Activated CD8-positive, alpha-beta memory T cell treated with anti-CD3 and anti-CD28 coated beads, Interleukin-2, amount 50 U/mL, for 4 hours (primary cell): ENCODE results near the gene ISYNA1.

ENCODE experiments used
- DNase-seq: peaks from one replicate; pipeline ENCODE4 v3.0.0-alpha.2; 2020

The ISYNA1 gene

GRCh38 chr19:18437491-18438330 lies at the start of gene ISYNA1:
Gene ISYNA1 (minus strand): TSS chr19:18438133. CDS start chr19:18437979, 154 bp downstream.
- DNase-seq, result peak; percentile 71

GRCh38 chr19:18486746-18487145 lies 48.8 kb upstream of the ISYNA1 start:
- DNase-seq, result no peak

DNA sequence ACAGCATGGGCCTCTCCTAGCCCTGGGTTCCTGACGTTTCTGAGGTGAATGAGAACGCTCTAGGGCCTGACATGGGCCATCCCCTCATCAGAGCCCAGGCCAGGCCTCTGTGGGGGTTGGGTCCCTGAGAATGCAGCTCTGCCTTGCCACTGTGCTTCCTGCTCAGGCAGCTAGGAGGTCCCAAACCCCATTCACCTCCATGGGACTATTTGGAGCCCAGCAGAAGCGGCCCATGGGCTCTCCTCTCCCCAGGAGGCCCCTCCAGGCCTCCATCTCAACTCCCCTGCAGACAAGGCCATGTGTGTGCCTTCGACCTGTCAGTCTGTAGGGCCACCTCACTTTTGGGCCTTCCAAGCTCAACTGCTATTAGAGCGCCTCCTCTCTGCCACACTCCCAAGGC lies 47.1 kb upstream of the ISYNA1 start:
- no peak for DNase-seq

- DNase-seq, result no peak
Measured at GRCh38 chr19:18483119-18483890, 45.4 kb upstream of the ISYNA1 start.

DNA sequence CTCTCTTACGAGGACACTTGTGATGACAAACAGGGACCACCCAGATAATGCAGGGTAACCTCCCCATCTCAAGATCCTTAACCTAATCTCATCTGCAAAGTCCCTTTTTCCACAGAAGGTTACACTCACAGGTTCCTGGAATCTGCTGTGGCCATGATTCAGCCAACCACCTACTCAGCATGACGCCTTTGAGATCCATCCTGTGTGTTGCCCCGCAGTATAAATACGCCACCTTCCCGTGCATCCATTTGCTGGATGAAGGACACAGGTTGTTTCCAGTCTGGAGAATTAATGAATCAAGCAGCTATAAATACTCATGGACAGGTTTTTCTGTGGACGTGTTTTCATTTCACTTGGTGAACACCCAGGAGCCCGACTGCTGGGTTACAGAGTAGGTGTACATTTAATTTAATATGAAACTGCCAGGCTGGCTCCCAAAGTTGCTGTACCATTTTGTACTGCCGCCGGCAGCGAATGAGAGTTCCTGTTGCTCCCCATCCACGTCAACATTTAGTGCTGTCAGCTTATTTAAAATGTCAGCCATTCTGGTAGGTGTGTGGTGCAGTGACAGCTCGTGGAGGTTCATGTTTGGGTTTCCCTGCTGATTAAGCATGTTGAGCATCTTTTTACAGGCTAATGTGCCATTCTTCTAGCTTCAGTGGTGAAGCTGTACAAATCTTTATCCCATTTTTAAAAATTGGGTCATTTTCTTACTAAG lies 43.7 kb upstream of the ISYNA1 start:
- no peak for DNase-seq

DNA sequence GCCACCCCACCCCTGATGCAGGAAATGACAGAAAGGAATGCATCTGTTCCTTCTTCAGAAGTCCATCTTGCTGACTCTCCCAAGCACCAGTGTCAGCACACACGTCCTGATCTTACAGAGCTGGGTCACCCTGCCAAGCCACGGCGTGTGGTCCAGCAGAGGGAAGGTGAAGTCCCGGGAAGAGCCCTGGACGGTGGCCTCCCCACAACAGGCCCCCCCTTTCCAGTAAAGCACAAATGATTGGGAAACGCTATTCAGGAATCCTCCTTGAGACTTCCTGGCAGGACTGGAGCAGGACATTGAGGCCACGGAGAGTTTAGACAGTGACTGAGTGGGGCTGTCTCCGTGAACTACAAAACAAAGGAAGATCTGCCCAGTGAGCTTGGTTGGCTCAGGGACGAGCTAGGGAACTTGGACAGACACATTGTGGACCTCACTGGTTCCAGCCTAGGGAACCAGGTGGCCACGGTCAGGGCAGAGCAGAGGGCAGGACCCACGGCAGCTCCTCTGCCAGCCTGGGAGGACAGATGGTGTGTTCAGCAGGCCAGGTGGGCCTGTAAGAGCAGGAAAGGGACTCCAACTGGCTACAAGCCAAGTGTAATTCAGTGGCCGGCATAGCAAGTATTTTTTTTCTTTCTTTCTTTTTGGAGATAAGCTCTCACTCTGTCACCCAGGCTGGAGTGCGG lies 42.2 kb upstream of the ISYNA1 start:
- DNase-seq, result no peak

GRCh38 chr19:18478545-18479311 lies 40.8 kb upstream of the ISYNA1 start:
- DNase-seq, result peak; percentile 45

GRCh38 chr19:18477974-18478373 lies 40.0 kb upstream of the ISYNA1 start:
- no peak for DNase-seq

GRCh38 chr19:18477042-18477779 lies 39.3 kb upstream of the ISYNA1 start:
- DNase-seq, result no peak

DNA sequence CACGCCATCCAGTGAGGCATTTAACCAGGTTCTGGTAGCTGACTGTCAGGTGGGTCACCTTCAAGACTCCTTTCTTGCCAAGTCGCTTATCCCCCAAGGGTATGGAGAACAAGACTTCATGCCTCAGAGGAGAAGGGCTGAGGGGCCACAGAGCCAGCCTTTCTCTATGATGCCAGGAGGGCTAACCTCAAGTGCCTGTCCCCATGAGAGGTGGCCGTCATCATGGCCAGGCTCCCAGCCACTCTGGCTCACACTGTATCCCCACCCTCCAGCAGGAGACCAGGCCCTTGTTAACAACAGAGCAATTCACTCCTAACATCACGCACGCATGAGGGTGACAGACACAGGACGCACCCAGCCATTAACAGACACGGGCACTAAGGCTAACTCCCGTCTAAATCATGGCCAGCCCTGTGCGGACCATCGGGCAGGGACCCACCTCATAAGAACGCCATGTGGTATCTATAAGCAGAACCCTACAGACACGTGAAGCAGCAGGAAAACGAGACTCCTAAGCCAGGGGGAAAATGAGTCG lies 38.6 kb upstream of the ISYNA1 start:
- DNase-seq, result no peak

GRCh38 chr19:18475762-18476331 lies 37.9 kb upstream of the ISYNA1 start:
- no peak for DNase-seq

DNA sequence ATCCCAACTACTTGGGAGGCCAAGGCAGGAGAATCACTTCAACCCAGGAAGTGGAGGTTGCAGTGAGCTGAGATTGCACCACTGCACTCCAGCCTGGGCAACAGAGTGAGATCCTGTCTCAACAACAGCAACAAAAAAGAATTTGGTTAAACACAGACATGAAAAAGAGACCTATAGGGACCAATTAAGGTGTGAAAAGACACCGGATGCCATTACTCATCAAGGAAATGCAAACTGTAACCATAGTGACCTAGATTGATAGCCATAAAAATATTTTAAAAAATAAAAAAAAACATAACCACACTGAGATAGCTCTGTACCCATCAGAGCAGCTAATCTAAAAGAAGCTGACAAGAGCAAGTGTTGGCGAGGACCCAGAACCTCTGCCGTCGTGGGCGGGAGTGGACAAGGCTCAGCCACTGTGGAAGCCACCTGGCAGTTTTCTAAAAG lies 37.1 kb upstream of the ISYNA1 start:
- DNase-seq, result no peak

GRCh38 chr19:18474366-18474887 lies 36.5 kb upstream of the ISYNA1 start:
- DNase-seq, result no peak

- DNase-seq, result no peak
Measured at GRCh38 chr19:18473706-18474087, 35.8 kb upstream of the ISYNA1 start.

DNA sequence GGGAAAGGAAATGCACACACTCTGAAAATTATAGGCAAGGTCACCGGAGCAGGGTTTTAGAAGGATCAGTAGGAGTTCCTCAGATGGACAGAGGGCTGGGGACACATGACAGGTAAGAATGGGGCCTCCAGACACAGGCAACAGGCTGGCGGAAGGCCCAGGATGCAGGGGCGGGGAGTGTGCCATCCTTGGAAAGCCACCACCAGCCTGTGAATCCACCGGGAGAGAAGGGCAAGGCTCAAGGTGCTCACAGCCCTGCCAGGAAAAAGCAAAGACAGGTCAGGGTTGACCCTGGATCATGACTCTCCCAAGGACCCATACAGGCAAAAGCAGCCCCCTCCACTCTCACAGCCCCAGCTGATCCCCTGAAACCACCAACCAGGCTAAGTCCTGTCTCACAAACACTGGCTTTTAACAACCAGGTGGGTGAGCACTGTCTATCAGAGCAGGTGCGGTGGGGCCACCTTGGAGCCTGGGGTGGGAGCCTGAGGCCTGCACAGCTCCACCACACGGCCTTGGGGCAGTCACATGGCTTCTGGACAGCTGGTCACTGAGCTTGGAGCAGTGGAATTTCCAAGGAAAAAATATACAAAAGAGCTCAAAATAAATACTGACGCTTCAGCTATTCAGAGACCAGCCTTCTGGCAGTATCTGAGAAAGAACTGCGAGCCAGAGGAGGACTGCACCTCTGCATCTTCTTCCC lies 35.2 kb upstream of the ISYNA1 start:
- no peak for DNase-seq

DNA sequence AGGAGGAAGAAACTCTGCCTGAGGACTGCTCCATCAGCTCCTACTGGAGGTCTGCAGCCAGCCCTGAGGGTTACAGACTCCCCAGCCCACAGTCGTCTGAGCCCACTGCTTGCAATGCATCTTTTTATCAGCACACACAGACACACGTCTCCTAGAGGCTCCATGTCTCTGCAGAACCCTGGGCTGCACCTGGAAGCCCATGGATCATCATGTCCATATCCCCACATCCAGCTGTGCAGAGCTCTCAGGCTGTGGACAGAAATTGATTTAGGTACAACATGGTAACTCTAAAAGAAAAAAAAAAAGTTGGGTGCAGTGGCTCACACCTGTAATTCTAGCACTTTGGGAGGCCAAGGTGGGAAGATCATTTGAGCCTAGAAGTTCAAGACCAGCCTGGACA lies 32.9 kb upstream of the ISYNA1 start:
- no peak for DNase-seq

DNA sequence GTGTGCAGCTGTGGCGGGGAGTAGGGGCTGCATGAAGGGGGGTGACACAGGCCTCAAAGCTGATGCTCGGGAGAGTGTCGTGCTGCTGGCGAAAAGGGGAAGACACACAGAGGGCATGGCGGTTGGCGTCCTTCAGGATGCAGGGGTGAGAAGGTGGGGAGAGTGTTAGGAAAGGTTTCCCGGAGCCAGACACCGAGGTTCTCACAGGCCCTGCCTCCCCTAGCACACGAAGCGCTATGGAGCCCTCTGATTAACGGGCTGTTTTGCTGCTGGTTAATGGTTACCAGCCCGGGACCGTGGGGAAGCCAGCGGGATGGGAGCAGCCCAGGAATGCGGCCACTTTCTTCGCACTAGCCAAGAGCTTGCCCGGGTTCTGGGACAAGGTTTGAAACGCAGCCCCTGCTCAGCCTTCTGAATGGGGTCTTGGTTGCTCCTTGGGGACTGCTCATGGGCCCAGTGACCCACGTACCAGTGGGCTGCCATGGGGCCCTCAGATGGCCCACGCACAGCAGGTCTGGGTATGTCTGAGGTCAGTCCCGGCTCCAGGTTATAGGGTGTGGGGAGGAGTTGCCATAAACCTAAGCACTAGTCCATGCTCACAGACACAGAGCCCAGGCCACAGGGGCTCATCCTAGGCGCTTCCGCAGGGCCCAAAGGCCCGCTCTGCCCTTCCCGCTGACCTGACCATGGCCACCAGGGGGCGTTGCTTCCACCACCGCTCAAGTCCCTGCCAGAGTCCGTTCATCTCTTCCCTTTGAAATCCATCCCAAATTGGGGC lies 31.3 kb upstream of the ISYNA1 start:
- peak; percentile 66 for DNase-seq

- no peak for DNase-seq
Measured at GRCh38 chr19:18468517-18468916, 30.6 kb upstream of the ISYNA1 start.

GRCh38 chr19:18467978-18468377 lies 30.0 kb upstream of the ISYNA1 start:
- no peak for DNase-seq
